ENCODE data around the gene PANK1.

DNA sequence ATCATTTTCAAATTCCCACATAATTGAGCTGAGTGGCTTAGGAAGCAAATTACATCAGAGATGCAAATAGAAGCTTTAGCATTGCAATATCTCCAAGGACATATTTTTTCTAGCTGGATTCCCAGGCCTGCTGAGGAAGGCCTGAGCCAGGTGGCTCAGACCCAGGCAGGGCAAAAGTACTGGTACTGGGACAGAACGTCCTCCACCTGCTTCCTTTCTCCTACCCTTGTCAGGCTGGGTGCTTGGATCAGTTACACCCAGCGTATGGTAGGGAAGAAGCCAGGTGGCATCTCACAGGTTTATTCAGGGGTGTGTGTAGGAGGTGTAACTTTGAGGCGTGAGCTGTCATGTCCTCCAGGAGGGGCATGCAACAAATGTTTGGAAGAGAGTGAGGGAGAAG, 3.0 kb upstream of the PANK1 start:
- TF ChIP-seq, protein P1, sequence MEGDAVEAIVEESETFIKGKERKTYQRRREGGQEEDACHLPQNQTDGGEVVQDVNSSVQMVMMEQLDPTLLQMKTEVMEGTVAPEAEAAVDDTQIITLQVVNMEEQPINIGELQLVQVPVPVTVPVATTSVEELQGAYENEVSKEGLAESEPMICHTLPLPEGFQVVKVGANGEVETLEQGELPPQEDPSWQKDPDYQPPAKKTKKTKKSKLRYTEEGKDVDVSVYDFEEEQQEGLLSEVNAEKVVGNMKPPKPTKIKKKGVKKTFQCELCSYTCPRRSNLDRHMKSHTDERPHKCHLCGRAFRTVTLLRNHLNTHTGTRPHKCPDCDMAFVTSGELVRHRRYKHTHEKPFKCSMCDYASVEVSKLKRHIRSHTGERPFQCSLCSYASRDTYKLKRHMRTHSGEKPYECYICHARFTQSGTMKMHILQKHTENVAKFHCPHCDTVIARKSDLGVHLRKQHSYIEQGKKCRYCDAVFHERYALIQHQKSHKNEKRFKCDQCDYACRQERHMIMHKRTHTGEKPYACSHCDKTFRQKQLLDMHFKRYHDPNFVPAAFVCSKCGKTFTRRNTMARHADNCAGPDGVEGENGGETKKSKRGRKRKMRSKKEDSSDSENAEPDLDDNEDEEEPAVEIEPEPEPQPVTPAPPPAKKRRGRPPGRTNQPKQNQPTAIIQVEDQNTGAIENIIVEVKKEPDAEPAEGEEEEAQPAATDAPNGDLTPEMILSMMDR (conservative IDR thresholded peaks at IDR 0.05; ENCODE audit: low read depth, low read length), result no peak
- no peak for TF ChIP-seq EZH2 (IDR thresholded peaks at IDR 0.05; ENCODE audit: borderline replicate concordance, low read depth, low read length, poor library complexity, severe bottlenecking)

Measured in A673 (cell line).